Large intestine (tissue), 3 donors: Measurements from ENCODE around the gene HOXC10. TPM values are rescaled to one million over a fixed set of nuclear protein-coding genes. Genes with fewer than 3 reads are reported as not detected.

Experiments
- DNase-seq, 2 donors: peaks; one replicate each; pipeline versions ENCODE4 v3.0.0 to v3.0.0-alpha.2; 2013
- H3K27ac ChIP-seq: one replicate; pipeline ENCODE4 v1.5.1; 2013; ENCODE audit warnings: low read length
- H3K27me3 ChIP-seq: 2 replicates; pipeline ENCODE4 v1.6.1; 2013; ENCODE audit warnings: low read length; ENCODE audit not compliant: control insufficient read depth, insufficient read depth
- H3K36me3 ChIP-seq: 2 replicates; pipeline ENCODE4 v1.6.1; 2013; ENCODE audit warnings: low read length; ENCODE audit not compliant: control insufficient read depth, insufficient read depth
- H3K4me1 ChIP-seq: one replicate; pipeline ENCODE4 v1.6.1; 2013; ENCODE audit warnings: low read length; ENCODE audit not compliant: control insufficient read depth, insufficient read depth
- H3K4me3 ChIP-seq: one replicate; pipeline ENCODE4 v1.5.1; 2013; ENCODE audit warnings: low read length
- H3K9me3 ChIP-seq: one replicate; pipeline ENCODE4 v1.6.1; 2013; ENCODE audit warnings: mild to moderate bottlenecking, low read depth, low read length, moderate library complexity; ENCODE audit not compliant: control insufficient read depth
- WGBS: methylation state at CpG from one replicate; pipeline ENCODE4 v1.1.5; 2013; ENCODE audit warnings: low lambda C conversion rate; ENCODE audit not compliant: insufficient coverage; 5-methylcytosine and 5-hydroxymethylcytosine counted together
- polyA plus RNA-seq: library from polyadenylated mRNA; unstranded; fragments of 120-200 nt; gene quantifications from one replicate; pipeline ENCODE4 v1.2.1, GENCODE V29; 2013

HOXC10 gene
- polyA plus RNA-seq, 1 donor: 0.19 TPM

DNA sequence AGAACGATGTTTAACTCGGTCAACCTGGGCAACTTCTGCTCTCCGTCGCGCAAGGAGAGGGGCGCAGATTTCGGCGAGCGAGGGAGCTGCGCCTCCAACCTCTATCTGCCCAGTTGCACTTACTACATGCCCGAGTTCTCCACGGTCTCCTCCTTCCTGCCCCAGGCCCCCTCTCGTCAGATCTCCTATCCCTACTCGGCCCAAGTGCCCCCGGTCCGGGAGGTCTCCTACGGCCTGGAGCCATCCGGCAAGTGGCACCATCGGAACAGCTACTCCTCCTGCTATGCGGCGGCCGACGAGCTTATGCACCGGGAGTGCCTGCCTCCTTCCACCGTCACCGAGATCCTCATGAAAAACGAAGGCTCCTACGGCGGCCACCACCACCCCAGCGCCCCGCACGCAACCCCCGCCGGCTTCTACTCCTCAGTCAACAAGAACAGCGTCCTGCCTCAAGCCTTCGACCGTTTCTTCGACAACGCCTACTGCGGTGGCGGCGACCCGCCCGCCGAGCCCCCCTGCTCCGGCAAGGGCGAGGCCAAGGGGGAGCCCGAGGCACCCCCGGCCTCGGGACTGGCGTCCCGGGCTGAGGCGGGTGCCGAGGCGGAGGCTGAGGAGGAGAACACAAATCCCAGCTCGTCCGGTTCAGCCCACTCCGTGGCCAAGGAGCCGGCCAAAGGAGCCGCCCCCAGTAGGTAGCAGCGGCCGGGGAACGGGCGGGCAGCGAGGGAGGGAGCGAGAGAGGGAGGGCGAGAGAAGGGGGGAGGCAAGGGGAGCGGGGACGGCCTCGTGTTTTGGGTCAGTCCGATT, 11.5 kb upstream of the HOXC10 start:
- H3K4me3 ChIP-seq: peak overlapping the region; percentile 45

DNA sequence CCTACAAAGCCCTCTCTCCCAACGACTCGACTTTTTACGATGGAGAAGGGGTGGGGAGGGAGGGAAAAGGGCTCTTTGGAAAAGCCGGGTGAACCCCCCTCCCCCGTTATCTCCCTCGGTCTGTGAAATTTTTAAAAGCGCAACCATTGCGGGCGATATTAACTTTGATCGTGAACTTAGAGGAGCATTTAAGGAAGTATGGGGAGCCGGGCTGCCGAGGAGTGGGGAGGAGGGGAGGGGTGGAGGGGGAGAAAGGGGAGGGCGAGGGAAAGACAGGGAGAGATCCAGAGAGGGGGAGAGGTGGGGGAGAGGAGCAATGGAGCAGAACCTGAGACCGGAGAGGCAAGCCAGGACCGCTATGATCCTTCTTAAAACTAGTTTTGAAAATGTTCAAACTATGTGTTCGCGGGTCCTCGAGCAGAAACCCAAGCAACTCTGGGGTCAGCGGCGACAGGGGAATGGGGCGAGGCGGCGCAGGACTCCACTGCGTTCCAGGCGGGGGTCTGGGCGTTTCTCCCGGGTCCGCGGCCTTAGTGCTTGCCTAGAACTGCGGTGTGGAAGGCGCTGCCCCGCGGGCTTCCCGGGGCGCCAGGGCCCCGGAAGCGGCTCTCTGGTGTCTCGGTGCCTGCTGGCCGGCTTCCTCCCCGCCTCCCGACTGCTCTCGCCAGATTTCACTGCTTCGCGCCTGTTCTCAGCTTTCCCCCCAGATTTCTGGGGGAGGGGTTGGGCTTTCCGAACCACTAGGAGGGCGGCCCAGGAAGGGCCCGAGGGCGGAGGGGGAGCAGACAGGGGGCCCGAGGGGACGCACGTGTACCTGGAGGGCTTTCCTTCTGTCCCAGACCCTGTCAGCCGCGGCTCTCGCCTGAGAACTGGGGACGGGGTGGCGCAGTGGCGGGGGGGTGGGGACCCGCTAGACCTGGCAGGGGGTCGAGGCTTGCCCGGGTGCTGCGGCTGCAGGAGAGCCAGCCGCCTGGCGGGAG, 10.6 kb upstream of the HOXC10 start, which contains the start of gene HOTAIR:
Gene HOTAIR, minus strand, starts transcription at position 871 of the 980 bp plus-strand sequence.
- Histone ChIP-seq H3K36me3 (no peaks in the 10 kb centered on the region), H3K4me3 (peak within 1 kb of the TSS; percentile 45), H3K27ac (no peak within 1 kb of the TSS), H3K4me1 (peaks cover 22% of the 10 kb centered on the region), H3K9me3 (peaks cover 18% of the 10 kb centered on the region), H3K27me3 (peaks cover 98% of the 10 kb centered on the region)
- peak in 1 of 2 donors; percentile 63 for DNase-seq
- no CpG with 5 or more reads among the region's 63 CpGs for WGBS

More for the DNA sequence above, 11.5 kb upstream of the HOXC10 start:
- Histone ChIP-seq H3K36me3 (no peaks in the 10 kb centered on the region), H3K9me3 (peaks cover 18% of the 10 kb centered on the region), H3K27ac (no peak overlapping the region), H3K27me3 (peaks cover 98% of the 10 kb centered on the region), H3K4me1 (peaks cover 17% of the 10 kb centered on the region)
- DNase-seq: peak in 1 of 2 donors; percentile 59
- no CpG with 5 or more reads among the region's 71 CpGs for WGBS

DNA sequence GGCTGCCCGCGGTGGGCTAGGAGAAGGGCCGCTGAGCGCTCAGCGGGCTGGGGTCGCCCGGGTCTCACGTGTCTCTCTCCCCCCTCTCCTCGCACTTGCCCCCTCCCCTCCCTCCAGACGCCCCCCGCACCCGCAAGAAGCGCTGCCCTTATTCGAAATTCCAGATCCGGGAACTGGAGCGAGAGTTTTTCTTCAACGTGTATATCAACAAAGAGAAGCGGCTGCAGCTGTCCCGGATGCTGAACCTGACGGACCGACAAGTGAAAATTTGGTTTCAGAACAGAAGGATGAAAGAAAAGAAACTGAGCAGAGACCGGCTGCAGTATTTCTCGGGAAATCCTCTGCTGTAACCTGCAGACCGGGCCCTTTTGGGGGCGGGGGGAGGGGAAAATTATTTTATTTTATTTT, 9.9 kb upstream of the HOXC10 start:
- H3K27me3 ChIP-seq: peaks cover 98% of the 10 kb centered on the region
- no peak for DNase-seq
- H3K36me3 ChIP-seq: no peaks in the 10 kb centered on the region
- WGBS: no CpG with 5 or more reads among the region's 25 CpGs
- H3K27ac ChIP-seq: no peak overlapping the region
- H3K4me3 ChIP-seq: peak overlapping the region; percentile 45
- H3K9me3 ChIP-seq: peaks cover 18% of the 10 kb centered on the region
- H3K4me1 ChIP-seq: peaks cover 29% of the 10 kb centered on the region

DNA sequence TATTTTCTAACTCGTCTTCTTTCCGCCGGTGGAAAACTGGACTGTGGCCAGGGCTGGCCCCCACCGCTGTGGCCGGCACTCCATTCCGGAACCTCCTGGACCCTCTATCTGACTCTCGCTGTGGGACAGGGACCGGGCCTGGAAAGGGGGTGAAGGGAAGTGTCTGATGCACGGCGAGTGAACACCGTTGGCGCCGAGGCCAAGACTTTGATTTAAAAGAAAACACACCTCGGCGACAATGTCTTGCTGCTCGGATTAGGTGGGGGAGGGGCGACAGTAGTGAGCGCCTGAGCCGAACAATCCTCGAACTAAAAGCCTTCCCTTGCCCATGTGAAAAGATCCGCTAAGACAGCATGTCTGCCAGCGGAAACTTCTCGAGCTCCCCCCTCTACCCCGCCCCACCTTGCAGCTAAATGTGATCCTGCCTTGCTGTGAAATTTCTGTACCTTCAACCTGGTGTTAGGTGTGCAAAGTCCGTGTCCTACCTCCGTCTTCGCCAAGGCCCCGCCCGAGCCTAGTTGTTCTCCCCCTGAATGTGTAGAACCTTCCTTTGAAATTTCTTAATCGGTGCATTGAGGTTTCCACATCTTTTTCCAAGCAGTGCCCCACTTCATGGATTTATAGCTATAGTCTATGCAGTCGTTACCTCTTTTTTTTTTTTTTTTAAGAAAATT, 9.3 kb upstream of the HOXC10 start:
- Histone ChIP-seq H3K9me3 (peaks cover 18% of the 10 kb centered on the region), H3K36me3 (no peaks in the 10 kb centered on the region), H3K4me3 (no peak overlapping the region), H3K27ac (no peak overlapping the region), H3K27me3 (peaks cover 96% of the 10 kb centered on the region), H3K4me1 (peaks cover 31% of the 10 kb centered on the region)
- peak in 1 of 2 donors; percentile 40 for DNase-seq
- WGBS: no CpG with 5 or more reads among the region's 31 CpGs

DNA sequence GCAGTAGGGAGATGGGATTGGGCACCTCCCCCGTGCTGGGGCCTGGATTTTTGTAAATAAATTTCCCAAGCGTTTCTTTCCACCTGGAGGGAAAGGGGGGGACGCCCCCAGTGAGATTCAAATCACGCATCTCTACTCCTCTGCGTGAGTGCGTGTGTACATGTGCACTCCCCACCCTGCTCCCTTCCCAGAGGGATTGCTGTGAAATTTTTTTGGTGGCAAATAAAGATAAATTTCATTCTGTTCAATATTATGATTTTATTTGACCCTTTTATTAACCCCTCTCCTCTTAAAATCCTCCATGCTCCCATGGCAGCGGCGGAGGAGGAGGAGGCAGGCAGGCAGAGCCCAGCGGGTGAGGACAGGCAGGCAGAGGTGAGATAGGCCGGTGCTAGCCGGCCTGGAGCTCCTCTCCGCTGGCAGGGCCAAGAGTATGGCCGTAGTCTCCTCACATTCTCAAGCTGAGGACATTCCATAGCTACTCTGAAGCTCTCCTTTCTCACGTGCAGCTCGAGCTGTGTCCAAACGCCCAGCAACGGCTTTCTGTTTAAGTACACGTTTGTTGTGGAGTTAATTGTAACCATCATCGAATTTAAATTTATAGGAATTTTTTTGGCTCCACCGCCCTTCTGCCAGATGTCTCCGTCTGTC, 8.6 kb upstream of the HOXC10 start:
- H3K4me1 ChIP-seq: peaks cover 31% of the 10 kb centered on the region
- no peaks in the 10 kb centered on the region for H3K36me3 ChIP-seq
- no peak overlapping the region for H3K4me3 ChIP-seq
- H3K27me3 ChIP-seq: peaks cover 96% of the 10 kb centered on the region
- 40% methylated on average over 1 of the region's 21 CpGs for WGBS
- DNase-seq: no peak
- peaks cover 18% of the 10 kb centered on the region for H3K9me3 ChIP-seq
- H3K27ac ChIP-seq: no peak overlapping the region

DNA sequence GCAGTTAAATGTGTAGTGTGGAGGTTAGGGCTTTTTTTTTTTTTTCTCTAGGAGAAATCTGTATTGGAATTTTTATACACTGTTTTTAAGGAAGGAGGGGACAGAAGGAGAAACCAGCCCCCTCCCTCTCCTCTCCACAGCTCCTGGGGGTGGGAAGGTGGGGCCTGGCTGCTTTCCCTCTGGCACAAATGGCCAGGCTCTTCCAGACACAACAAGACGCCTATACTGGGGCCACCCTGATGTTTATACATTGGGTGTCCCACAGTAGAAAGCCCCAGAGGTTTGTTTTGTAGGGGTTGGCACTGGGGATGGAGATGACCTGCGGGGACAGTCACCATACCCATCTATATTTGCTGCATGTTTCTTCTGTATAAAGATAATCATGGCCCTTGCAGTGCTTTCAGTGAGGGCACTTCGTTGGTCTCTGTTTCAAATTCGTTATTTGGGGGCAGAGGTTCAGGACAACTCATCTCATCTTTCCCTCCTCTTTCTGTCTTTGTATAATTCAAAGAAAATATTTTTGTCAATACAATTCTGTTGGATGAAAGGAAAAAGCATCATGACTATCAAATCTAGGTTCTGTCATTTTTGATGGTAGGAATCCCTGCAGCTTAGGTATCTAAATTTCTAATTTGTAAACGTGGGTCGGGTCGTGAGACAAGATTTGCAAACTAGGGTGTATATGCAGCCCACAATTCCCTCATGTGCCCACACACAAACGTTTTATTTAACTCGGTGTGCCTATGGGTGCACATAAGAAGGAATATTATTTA, 7.9 kb upstream of the HOXC10 start:
- Histone ChIP-seq H3K27me3 (peaks cover 95% of the 10 kb centered on the region), H3K4me1 (peaks cover 31% of the 10 kb centered on the region), H3K27ac (no peak overlapping the region), H3K9me3 (peaks cover 18% of the 10 kb centered on the region), H3K4me3 (no peak overlapping the region), H3K36me3 (no peaks in the 10 kb centered on the region)
- 100% methylated on average over 2 of the region's 9 CpGs for WGBS
- DNase-seq: no peak

DNA sequence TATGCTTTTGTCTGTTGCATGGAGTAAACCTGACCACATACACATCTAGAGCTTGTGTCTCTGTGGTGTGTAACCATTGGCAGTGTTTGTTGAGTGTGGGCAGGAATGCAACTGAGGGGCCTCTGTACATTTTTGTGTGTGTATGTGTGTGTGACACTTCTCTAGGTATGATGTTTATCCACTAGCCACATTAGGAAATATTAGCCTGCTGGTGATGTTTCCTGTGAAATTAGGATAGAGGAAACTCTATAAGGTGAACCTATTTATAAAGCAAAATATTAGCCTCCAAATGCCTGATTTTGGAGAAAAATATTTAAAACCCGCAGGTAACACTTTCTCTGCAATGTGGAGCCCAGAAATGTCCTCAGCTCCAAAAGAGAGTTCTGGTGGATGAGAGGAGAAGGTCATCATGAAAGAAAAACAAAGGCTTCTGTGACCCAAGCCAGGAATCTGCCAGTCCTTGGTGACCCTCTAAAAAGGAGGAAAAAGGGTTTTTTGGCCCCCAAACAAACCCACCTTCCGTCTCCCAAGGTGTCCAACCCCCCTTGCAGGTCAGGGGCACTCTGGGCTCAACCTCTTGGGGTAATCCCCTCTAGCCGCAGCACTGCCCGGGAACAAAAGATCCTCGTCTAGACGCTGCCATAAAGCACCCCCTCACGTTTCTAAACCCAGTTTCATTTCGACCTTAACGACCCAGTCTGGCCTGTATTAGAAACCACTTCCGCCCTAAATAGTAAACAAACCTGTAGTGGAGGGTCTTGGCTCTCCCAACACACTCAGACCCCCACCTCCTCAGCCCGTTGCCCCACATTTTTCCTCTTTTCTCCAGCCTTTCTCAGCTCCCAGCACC, 7.1 kb upstream of the HOXC10 start:
- Histone ChIP-seq H3K4me1 (peaks cover 31% of the 10 kb centered on the region), H3K4me3 (peak overlapping the region; percentile 36), H3K27me3 (peaks cover 95% of the 10 kb centered on the region), H3K9me3 (peaks cover 18% of the 10 kb centered on the region), H3K27ac (peak overlapping the region; percentile 84), H3K36me3 (no peaks in the 10 kb centered on the region)
- WGBS: 14% methylated on average over 1 of the region's 11 CpGs
- peak; percentile 51 to 89 for DNase-seq

DNA sequence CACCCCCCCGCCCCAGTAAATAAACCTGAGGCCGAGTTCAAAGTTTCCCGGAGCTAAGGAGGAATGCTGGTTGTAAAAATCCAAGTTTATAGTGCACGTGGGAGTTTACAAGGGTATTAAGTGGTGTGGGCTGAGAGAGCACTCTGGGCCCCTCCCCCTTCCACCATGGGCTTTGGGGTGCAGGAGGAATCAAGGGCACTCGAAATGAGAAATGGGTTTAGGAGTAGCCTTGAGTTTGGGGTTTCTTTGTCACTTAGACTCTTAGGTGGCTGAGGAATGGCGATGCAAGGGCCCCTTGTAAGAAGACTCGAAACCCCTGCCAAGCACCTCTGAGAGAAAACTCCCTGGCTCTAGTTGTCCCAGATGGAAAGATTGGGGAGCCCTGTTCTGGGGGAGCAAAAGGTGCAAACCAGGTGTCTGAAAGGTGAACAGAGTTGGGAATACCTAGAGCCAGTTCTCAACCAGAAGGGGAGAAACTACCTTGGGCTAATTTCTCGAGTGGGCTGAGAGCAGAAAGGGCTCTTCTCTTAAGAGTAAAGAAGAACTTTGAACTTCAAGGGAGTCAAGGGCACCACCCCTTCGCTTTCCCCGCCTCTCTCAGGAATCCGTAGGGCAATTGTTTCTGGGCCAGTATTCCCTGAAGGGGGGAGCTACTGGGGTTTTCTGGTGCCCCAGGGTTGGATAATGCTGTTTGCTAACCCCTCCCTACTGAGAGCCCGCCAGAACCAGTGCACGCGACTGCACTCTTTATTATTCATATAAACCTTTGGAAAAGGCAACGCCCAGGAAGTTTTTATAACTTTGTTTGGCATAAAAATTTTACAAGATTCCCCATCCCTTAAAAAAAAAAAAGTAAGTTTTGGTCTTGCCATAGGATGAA, 6.2 kb upstream of the HOXC10 start:
- 0% methylated on average over 1 of the region's 15 CpGs for WGBS
- peak; percentile 92 to 97 for DNase-seq
- Histone ChIP-seq H3K4me3 (peak overlapping the region; percentile 28), H3K36me3 (no peaks in the 10 kb centered on the region), H3K9me3 (peaks cover 15% of the 10 kb centered on the region), H3K27me3 (peaks cover 95% of the 10 kb centered on the region), H3K4me1 (peaks cover 26% of the 10 kb centered on the region), H3K27ac (peak overlapping the region; percentile 96)
